NCI-H2107 (cell line): Measurements from ENCODE around the gene PRKCA.
"Not testable (repeated sequence)": the region's sequence is repeated elsewhere in the genome, so short reads cannot be mapped to it uniquely, and the experiment has no call there.

ENCODE experiments used
- DNase-seq: peaks from one replicate; lab custom pipeline; 2025; lab: John Stamatoyannopoulos, UW

PRKCA gene

DNA sequence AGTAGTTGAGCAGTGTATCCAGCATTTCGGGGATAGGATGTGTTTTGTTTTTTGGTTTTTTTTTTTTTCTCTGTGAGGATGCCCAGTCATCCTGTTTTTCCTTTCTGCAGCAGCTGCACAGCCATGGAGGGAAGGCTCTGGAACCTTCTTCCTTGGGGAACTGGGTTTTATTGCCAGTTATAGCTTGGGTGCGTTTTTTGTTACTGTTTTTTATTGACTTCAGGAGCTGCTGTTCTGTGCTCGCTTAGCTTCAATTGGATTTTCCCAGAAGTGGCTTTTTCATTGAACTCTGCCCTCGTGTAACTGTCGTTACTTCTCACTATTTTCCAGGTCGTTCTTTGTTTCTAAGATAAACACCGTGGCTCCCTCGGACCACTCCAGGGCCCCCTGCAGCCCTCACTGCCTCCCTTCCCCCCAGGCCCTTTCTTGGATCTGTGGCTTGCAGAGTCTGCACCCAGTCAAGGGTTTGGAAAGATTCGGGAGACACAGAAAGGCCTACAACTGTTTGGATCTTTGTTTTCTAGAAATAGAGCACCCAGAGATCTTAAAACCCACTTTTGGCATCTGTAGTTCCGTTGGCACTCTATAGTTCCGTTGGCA lies 412.8 kb downstream of the PRKCA start:
- no peak for DNase-seq

GRCh38 chr17:66715745-66716156 lies 413.3 kb downstream of the PRKCA start:
- DNase-seq: peak; percentile 39

DNA sequence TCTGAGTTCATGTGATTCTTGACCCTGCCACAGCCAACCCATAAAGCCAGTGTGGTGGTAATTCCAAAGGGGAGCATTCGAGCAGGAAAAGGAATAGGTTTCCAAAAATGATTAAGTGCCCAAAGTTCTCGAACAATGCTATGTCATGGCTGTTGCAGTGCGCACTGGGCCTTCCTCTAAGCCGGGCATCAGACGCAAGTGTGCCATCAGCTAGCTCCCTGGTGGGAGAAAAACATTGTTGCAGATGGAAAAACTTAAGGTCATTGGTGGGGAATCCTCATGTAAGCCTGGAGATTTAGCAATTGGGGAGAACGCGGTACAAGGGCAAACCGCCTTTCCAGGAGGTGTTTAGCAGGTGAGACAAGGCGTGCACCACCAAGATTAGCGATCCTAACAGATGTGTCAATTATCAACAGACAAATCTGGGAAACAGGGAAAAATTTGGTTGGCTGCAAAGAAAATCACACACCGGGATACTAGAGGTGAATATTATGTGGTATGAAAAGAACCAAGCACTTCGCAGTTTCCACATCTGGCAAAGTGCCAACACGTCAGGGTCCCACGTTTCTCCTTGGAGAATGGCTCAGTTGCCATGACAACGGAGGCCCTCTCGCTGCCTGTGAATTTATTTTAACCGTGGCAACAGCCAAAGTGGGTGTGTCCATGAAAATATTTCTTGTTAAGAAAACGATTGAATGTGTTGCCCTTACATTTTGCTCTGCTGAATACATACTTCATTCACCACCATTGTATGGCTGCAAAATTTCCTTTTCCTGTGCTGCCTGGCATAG lies 414.0 kb downstream of the PRKCA start:
- DNase-seq: no peak

- DNase-seq: peak; percentile 62
Observed at GRCh38 chr17:66717641-66718058, 415.2 kb downstream of the PRKCA start.

DNA sequence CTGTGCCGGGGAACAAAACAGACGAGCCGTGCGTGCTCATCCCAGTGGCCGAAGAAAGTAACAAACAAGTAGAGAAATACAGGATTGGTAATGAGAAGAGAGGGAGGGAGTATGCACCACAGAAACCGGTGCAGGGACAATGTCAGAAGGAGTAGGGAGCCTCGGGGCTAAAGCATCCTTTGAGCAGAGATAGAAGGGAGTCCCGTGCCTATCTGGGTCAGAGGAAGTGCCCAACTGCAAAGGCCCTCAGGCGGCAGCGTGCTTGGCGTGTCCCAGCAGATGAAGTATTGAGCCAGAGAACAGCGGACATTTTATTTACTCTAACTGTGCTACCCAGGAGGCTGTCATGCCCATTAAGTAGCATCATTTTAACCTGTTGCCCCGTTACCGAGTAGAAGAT lies 417.6 kb downstream of the PRKCA start:
- DNase-seq: no peak

DNA sequence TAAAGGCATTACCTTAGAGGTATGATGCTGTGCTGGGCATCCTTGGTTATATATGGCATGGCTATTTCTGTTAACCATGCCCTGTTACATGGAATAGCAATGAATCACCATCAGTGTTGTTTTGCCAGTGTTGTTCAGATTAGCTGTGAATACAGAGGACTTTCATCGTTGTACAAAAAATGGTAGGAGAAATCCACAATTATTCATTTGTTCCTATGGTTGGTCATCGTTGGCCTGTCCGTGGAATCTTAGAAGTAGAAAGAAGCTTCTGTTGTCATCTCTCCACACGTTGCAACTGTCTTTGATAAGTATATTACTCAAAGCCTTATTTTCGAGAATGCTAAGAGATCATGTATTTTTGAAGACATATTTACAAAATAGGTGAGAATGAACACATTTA lies 418.2 kb downstream of the PRKCA start:
- no peak for DNase-seq

DNA sequence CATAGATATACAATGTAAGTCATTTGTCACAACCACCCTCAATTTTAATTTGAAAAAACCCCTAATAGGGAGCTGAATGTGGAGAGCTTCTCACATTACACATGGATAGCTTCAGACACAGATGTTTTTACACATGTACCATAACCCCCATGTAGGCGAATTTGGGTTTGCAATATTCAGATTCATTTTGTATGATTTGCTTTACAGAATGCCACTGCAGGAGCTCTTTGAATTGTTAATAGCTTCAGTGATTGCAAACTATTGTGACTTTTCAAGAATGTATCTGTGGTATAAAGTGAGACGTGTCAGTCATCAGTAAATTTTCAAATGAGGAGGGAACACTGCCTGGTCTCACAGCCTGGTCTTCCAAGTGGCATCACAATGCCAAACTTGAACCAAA lies 419.9 kb downstream of the PRKCA start:
- DNase-seq: no peak

- DNase-seq: no peak
Observed at GRCh38 chr17:66724581-66725341, 422.3 kb downstream of the PRKCA start.

- not testable (repeated sequence) for DNase-seq
Observed at GRCh38 chr17:66725438-66725837, 423.0 kb downstream of the PRKCA start.

GRCh38 chr17:66725956-66726355 lies 423.5 kb downstream of the PRKCA start:
- no peak for DNase-seq

- no peak for DNase-seq
Observed at GRCh38 chr17:66726371-66726770, 424.0 kb downstream of the PRKCA start.

- DNase-seq: no peak
Observed at GRCh38 chr17:66726846-66727245, 424.4 kb downstream of the PRKCA start.

GRCh38 chr17:66727634-66728570 lies 425.5 kb downstream of the PRKCA start:
- peak; percentile 40 for DNase-seq

DNA sequence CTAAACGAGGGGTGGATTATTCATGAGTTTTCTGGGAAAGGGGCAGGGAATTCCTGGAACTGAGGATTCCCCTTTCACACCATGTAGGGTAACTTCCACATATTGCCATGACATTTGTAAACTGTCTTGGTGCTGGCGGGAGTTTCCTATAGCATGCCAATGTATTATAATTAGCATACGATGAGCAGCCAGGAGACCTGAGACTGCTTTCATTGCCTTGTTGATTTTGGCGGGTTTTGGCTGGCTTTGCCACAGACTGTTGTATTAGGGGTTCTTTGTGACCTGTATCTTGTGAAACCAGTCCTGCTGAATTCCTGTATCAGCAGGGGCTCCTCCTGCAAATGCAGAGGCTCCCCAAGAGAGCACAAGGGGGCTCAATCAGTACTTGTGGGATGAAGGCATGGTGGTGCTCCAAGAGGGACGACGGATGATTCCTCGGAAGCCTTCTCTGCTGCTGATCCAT lies 428.1 kb downstream of the PRKCA start:
- DNase-seq: no peak

DNA sequence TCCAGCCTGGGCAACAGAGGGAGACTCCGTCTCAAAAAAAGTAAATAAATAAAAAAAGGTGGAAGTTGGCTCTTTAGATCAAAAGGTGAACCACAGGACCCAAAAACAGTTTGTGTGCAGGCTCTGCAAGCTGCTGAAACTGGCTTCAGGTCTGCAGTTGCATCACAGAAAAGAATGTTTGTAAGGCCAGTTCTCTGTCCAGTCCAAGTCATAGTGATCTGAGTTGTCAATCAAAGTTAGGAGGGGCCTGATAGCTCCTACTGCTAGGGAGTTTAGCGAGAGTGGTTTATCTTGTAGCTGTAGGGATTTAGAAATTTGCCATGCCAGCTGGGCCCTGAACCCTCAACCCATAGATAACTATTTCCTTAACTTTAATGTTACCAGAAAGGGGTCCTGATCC lies 431.3 kb downstream of the PRKCA start:
- no peak for DNase-seq

DNA sequence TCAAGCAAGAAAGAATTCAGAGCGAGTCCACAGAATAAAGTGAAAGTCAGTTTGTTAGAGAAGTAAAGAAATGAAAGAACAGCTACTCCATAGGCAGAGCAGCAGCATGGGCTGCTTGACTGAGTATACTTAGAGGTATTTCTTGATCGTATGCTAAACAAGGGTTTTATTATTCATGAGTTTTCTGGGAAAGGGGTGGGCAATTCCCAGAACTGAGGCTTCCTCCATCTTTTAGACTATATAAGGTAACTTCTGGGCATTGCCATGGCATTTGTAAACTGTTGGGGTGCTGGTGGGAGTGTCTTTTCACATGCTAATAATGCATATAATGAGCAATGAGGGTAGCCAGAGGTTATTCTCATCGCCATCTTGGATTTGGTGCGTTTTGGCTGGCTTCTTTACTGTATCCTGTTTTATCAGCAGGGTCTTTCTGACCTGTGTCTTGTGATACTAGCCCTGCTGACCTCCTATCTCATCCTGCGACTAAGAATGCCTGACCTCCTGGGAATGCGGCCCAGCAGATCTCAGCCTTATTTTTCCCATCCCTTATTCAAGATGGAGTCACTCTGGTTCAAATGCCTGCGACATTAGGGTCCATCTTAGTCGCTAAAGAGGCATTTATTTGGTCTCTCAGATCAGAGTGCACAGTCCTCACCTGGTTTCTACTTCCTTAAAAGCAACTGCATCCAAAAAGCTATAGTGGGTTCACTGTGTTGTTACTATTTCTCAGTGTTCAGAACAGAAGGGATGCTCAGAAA lies 432.0 kb downstream of the PRKCA start:
- DNase-seq: no peak

DNA sequence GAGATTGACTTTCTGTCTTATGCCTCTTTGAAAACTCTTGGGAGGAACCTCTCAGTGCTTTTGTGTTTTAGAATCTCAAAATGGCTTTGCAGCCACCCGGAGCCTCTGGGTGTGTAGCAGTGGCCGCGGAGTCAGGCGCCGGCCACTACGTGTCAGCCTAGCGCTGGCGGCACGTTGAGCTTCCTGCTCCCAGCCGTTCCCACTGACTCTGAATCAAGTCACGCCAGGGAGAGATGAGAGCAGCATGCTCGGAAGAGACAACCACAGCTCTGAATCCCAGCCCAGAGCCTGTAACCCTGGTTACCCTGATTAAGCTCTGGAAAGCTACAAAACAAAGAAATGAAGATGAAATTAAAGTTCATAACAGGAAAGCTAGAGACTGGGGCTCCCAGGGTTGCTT lies 435.1 kb downstream of the PRKCA start:
- no peak for DNase-seq

GRCh38 chr17:66738301-66738700 lies 435.9 kb downstream of the PRKCA start:
- DNase-seq: no peak

GRCh38 chr17:66739553-66739952 lies 437.1 kb downstream of the PRKCA start:
- no peak for DNase-seq

GRCh38 chr17:66740226-66740625 lies 437.8 kb downstream of the PRKCA start:
- no peak for DNase-seq

- no peak for DNase-seq
Observed at GRCh38 chr17:66743511-66743910, 441.1 kb downstream of the PRKCA start.
